K562 (cell line): ENCODE measurements around the gene MTHFR. TPM values are rescaled to one million over a fixed set of nuclear protein-coding genes. Genes with fewer than 3 reads are reported as not detected.

Experiments
- ARID4B ChIP-seq: sonication (generic); formaldehyde crosslinking; IDR thresholded peaks from 2 replicates; pipeline ENCODE4 v1.8.0; 2022; ENCODE audit warnings: mild to moderate bottlenecking, missing genetic modification reagents
- ETV6 ChIP-seq, 3 experiments: fragments of 150-350 bp in 1 of 3; sonication (generic) in 1 of 3; formaldehyde crosslinking in 1 of 3; IDR thresholded peaks; 2 replicates each; pipeline versions ENCODE4 v1.6.1 to v1.8.0; 2014 to 2022; ENCODE audit warnings: borderline replicate concordance in 2 of 3, low read depth in 2 of 3, antibody characterized with exemption in 1 of 3, low read length in 1 of 3, mild to moderate bottlenecking in 1 of 3, missing genetic modification reagents in 1 of 3
- KDM1A ChIP-seq, 2 experiments: fragments of 450-650 bp; IDR thresholded peaks; 2 replicates each; pipeline ENCODE4 v1.6.1; 2016; ENCODE audit warnings: mild to moderate bottlenecking in 2 of 2
- KDM5B ChIP-seq: fragments of 200-600 bp; sonication (generic); IDR thresholded peaks from 2 replicates; pipeline ENCODE4 v1.6.1; 2012; ENCODE audit warnings: low read depth, mild to moderate bottlenecking, moderate library complexity, low read length, control low read depth, inconsistent platforms; ENCODE audit not compliant: insufficient replicate concordance
- PHTF2 ChIP-seq: fragments of 250-450 bp; sonication (Bioruptor Pico); IDR thresholded peaks from 2 replicates; pipeline ENCODE4 v1.5.0; 2021; ENCODE audit warnings: mild to moderate bottlenecking
- REST ChIP-seq, 2 experiments: fragments of 450-650 bp; formaldehyde crosslinking in 1 of 2; IDR thresholded peaks; 2 replicates each; pipeline versions ENCODE4 v1.4.0 to v1.6.1; 2014 to 2020; ENCODE audit warnings: mild to moderate bottlenecking in 2 of 2, borderline replicate concordance in 1 of 2, low read depth in 1 of 2
- ZNF766 ChIP-seq: fragments of 200-800 bp; sonication (Bioruptor generic); conservative IDR thresholded peaks from 2 replicates; pipeline ENCODE4 v1.6.1; 2016; ENCODE audit warnings: missing genetic modification characterization, missing compliant biosample characterization
- polyA plus RNA-seq, 8 experiments: library from polyadenylated mRNA; depleted of rRNA in 4 of 8; stranded (reverse) in 5 of 8; unstranded in 3 of 8; fragments of >200 nt; fragmentation: Nextera tagmentation in 2 of 8; fragmentation: Illumina TruSeq in 1 of 8; extraction: Ambion mirVana in 2 of 8; extraction: Trizol in 1 of 8; gene quantifications; 2 replicates each; pipeline versions ENCODE4 v1.2.1 to v1.2.3, GENCODE V29; 2011 to 2014; ENCODE audit warnings: inconsistent platforms in 1 of 8, missing spikeins in 1 of 8
- total RNA-seq, 7 experiments: library from RNA; depleted of rRNA in 6 of 7; stranded (reverse); fragments of >200 nt in 6 of 7; fragmentation: Illumina TruSeq in 2 of 7; extraction: Trizol in 2 of 7; gene quantifications; 2 replicates each; pipeline versions ENCODE4 v1.2.1 to v1.2.3, GENCODE V29; 2011 to 2021; ENCODE audit warnings: low replicate concordance in 1 of 7
- TF ChIP-seq, protein P1 (sequence below): sonication (generic); formaldehyde crosslinking; IDR thresholded peaks from 2 replicates; pipeline ENCODE4 v1.8.1; 2023; ENCODE audit warnings: mild to moderate bottlenecking, missing genetic modification reagents
- TF ChIP-seq, protein P2 (sequence below): sonication (generic); formaldehyde crosslinking; IDR thresholded peaks from 2 replicates; pipeline ENCODE4 v1.8.1; 2023; ENCODE audit warnings: mild to moderate bottlenecking, missing genetic modification reagents

The MTHFR gene
- total and polyA plus RNA-seq, 9 of the 15 experiments (the other 6 are each of a cell fraction or from before 2014, with no cell fraction given) = 5.0 to 104 (median 62.6) TPM

DNA sequence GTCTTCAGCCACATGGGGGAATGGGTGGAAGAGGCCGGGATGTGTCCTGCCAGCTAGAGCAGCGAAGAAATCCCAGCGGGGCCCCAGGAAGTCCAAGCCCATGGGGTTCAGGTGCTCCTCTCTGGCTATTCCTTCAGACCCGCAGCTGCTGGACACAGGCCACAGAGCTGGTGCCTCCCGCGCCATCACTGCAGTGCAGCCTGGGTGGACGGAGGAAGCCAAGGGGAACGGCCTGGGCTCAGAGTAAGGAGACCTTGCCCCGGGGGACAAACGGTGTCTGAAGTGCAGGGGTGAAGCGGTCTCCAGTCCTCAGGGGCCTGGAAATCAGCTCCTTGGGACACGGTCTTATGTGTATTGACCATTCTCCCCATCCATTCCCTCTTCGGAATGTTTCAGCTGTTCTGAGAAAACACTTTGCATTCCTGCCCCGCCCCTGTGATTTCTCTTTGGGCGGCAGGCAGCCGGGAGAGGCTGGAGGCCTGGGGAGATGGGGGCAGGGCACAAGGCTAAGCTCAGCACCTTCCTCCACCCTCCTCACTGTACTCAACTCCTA, 18.4 kb downstream of the MTHFR start (continued):
- TF ChIP-seq REST (IDR thresholded peaks at IDR 0.05; ENCODE audit: borderline replicate concordance) (no peak), REST (CRISPR knock-in tag; IDR thresholded peaks at IDR 0.05; ENCODE audit: low read depth) (no peak; the same call in 1 of the 2 replicates), KDM1A (IDR thresholded peaks at IDR 0.05) (no peak), ARID4B (CRISPR knock-in tag) (peak; percentile 64; the same call in 1 of the 2 replicates), PHTF2 (CRISPR knock-in tag) (no peak), ETV6 (IDR thresholded peaks at IDR 0.05; ENCODE audit: borderline replicate concordance in 1 of 2, low read depth in 2 of 2, low read length in 1 of 2) (no peak), ETV6 (CRISPR knock-in tag; IDR thresholded peaks at IDR 0.05; ENCODE audit: borderline replicate concordance) (no peak), ZNF766 (CRISPR knock-in tag) (no peak), KDM5B (peak; percentile 33)
- TF ChIP-seq, protein P1, sequence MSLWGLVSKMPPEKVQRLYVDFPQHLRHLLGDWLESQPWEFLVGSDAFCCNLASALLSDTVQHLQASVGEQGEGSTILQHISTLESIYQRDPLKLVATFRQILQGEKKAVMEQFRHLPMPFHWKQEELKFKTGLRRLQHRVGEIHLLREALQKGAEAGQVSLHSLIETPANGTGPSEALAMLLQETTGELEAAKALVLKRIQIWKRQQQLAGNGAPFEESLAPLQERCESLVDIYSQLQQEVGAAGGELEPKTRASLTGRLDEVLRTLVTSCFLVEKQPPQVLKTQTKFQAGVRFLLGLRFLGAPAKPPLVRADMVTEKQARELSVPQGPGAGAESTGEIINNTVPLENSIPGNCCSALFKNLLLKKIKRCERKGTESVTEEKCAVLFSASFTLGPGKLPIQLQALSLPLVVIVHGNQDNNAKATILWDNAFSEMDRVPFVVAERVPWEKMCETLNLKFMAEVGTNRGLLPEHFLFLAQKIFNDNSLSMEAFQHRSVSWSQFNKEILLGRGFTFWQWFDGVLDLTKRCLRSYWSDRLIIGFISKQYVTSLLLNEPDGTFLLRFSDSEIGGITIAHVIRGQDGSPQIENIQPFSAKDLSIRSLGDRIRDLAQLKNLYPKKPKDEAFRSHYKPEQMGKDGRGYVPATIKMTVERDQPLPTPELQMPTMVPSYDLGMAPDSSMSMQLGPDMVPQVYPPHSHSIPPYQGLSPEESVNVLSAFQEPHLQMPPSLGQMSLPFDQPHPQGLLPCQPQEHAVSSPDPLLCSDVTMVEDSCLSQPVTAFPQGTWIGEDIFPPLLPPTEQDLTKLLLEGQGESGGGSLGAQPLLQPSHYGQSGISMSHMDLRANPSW (CRISPR knock-in tag) = no peak
- TF ChIP-seq, protein P2, sequence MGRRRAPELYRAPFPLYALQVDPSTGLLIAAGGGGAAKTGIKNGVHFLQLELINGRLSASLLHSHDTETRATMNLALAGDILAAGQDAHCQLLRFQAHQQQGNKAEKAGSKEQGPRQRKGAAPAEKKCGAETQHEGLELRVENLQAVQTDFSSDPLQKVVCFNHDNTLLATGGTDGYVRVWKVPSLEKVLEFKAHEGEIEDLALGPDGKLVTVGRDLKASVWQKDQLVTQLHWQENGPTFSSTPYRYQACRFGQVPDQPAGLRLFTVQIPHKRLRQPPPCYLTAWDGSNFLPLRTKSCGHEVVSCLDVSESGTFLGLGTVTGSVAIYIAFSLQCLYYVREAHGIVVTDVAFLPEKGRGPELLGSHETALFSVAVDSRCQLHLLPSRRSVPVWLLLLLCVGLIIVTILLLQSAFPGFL = no peak
